GM18511 (cell line): Measurements from ENCODE around the gene DNER.
"Not testable (repeated sequence)": the region's sequence is repeated elsewhere in the genome, so short reads cannot be mapped to it uniquely, and the experiment has no call there.

Source experiments
- ATAC-seq: cut with Tn5 transposase; IDR thresholded peaks from one replicate; pipeline ENCODE4 v1.9.1; 2021; ENCODE audit warnings: mild to moderate bottlenecking, moderate library complexity; ENCODE audit not compliant: unreplicated experiment

Gene DNER

GRCh38 chr2:229714080-229714735 lies at the start of gene DNER:
Gene DNER (minus strand): TSS chr2:229714555. CDS start chr2:229714423, 132 bp downstream.
- ATAC-seq = peak; percentile 81

- ATAC-seq = no peak
Observed at GRCh38 chr2:229761663-229762062, 47.3 kb upstream of the DNER start.

- not testable (repeated sequence) for ATAC-seq
Observed at GRCh38 chr2:229757462-229757861, 43.1 kb upstream of the DNER start.

- no peak for ATAC-seq
Observed at GRCh38 chr2:229752970-229753729, 38.8 kb upstream of the DNER start.

DNA sequence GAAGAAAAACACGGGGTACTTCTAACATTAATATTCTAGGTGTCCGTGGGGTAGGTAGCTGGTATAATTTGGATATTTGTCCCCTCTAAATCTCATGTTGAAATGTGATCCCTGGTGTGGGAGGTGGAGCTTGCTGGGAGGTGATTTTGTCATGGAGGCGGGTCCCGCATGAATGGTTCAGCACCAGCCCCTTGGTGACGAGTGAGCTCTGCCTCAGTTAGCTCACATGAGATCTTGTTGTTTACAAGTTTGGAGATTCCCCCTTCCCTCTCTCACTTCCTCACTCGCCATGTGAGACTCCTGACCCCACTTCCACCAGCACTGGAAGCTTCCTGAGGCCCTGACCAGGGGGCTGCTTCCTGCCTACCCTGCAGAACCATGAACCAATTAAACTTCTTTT lies 35.4 kb upstream of the DNER start:
- no peak for ATAC-seq

DNA sequence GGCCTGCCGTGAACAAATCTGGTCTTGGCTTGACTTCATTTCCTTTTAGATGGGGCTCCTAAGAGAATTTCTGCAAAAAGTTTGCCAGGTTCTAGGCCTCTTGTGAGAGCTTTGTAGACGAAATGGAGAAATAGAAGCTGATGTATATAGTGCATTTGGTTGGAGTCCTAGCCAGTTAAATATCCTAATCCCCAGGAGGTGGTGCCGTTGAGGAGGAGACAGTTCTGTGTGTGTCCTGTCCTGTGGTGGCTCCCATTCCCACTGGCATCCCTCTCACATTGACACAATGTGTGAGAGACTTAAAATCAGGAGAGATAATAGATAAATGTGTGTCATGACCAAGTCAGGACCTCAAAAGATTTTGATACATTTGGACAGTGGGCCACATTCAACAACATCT lies 34.6 kb upstream of the DNER start:
- ATAC-seq = no peak

- ATAC-seq = not testable (repeated sequence)
Observed at GRCh38 chr2:229742691-229743090, 28.3 kb upstream of the DNER start.

GRCh38 chr2:229740279-229740678 lies 25.9 kb upstream of the DNER start:
- ATAC-seq = no peak

- no peak for ATAC-seq
Observed at GRCh38 chr2:229738024-229738625, 23.8 kb upstream of the DNER start.

DNA sequence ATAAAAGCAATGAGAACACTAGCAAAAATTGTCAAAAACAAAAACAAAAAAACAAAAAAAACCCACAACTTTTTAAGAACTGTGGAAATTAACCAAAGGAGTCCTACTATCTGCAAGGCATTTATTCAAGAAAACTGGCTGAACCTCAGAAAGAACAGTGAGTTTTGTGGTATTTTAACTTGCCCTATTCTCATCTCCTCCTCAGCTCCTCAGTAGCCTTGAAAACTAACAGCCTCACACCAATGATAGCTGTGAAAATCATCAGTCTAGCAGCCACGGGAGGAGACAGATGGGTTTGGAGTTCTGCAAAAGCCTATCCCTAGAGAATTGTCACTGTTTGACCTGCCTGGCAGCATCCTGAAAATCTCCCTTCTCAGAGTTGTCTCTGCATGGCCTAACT lies 20.1 kb upstream of the DNER start:
- no peak for ATAC-seq

- no peak for ATAC-seq
Observed at GRCh38 chr2:229733611-229734245, 19.4 kb upstream of the DNER start.

DNA sequence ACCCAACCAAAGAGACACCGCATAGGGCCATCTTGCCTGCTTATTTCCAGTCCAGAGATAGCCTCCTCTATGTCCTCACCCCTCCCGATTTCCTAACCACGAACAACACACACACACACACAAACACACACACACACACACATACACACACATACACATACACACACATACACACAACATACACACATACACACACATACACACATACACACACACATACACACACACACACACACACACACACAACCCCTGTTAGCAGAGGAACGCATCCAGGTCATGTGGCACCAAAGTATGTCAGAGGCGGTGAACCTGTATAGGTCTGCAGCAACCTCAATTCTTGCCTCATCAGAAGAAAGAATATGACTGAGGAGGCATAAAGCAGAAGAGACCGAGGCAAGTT lies 18.5 kb upstream of the DNER start:
- ATAC-seq = no peak

DNA sequence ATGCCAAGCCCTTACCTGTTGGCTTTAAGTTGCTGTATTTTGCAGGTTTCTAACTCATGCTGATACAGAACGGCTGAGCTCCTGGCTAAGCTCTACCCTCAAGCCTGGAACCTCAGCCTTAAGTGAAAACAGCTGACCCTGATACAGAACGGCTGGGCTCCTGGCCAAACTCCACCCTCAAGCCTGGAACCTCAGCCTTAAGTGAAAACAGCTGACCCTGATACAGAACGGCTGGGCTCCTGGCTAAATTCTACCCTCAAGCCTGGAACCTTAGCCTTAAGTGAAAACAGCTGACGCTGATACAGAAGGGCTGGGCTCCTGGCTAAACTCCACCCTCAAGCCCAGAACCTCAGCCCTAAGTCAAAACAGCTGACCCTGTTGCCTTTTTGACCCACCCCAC lies 17.6 kb upstream of the DNER start:
- no peak for ATAC-seq

DNA sequence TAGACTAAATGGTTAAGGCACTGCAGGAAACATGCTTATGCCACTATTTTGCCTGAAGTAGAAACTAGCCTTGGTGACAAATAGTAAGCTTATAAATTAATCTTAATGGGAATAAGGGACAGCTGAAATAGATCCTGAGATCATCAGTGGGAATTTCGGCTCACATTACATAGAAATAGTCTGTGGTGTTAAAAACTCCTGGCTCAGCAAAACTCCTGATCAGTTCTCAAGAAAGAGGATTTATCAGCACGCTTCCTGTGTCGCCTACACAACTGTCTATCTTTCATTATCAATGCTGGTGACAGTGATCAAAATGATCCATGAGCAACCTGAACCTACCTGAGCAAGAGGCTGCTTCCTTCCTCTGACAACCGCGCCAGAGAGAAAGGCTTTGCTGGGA lies 17.0 kb upstream of the DNER start:
- no peak for ATAC-seq

DNA sequence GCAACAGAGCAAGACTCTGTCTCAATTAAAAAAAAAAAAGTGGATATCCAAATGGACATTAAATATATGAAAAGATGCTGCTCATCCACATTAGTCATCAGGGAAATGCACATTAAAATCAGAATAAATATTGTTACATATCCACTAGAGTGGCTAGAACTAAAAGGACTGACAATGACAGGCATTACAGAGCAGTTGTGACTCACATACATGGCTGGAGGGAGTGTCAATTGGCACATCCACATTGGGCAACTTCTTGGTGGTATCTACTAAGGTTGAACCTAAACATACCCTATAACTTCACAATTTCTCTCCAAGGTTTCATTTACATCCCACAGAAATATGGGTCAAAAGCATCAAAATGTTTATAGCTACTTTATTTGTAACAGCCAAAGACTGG lies 14.0 kb upstream of the DNER start:
- ATAC-seq = no peak

DNA sequence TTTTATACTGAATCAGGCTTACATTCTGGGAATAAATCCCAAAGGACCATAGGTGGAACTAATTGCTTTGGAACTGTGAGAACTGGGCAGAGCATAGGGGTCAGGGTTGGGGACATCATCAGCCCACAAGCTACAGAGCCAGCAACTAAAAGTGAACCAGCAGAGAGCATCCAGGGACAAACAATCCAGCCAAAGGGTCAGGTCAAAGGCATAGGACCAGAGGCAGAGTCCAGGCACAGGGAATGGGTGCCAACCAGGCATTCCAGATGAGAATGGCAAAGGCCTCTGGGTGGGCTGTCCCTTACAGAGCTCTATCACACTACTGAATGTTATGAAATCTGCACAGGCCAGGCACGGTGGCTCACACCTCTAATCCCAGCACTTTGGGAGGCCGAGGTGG lies 12.3 kb upstream of the DNER start:
- no peak for ATAC-seq

DNA sequence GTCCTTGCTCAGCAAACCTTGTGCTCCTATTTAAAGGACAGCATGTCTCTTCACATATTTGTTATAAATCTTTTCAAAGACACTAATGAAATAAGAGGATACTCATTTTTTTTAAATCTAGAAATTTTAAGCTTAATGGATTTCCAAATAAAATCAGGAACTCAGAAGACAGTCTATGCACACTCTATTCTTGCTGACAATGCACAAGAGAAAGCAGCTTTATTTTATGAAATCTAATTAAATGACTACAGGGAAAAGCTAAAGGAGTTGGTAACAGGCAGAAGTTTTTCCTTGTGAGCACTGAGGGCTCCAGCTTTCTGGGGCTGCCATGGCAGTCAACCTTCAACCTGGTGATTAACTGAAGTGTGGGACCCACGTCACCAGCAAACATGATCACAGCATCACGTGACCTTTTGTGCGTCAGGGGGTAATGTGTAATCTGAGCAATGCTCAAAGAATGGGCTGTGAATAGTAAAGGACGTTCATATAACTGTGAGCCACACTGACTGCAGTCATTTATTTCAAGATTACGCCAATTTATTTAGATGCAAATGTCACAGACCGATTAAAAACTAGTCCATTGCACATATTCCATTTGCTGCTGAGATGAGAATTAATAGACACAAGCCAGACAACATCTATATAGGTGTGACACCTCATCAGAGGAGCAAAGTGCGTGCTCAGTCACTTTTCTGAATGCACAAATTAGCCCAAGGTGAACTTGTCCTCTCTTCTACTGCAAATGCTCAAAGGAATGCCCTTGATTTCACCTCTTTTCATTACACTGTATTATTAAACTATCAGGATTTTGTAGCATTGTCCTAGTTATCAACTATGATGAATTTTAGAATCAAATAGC lies 11.6 kb upstream of the DNER start:
- no peak for ATAC-seq

- ATAC-seq = not testable (repeated sequence)
Observed at GRCh38 chr2:229723192-229723591, 8.8 kb upstream of the DNER start.

DNA sequence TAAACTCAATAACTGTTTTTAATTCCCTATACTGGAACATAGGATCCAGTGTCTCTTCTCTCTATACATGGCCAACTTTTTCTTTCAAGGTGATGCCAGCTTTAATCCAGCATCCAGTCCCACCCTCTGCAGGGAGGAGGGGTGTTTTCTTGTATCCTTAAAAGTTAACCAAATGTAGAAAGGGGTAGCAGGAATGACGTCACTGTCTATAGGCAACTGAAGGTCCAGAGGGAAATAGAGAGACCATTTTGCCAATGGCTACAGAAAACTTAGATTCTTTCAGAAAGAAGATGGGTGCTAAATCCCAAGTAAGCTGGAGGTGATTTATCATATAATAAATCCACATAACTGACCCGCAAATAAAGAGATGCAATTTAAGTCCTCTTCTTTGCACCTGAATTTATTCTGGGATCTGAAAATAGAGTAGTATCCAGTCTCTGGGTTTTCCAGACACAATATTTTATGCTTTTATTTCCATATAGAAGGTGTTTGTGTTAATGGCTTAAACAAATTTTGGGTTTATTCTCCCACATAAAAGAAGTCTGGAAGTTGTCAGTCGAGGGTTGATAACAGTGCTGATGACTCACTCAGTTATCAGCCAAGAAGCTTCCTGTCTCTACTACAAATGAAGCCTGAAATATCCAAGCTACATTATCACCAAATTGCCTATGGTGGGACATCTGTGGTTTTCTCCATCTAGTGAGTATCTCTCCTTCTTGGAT lies 5.7 kb upstream of the DNER start:
- ATAC-seq = no peak

DNA sequence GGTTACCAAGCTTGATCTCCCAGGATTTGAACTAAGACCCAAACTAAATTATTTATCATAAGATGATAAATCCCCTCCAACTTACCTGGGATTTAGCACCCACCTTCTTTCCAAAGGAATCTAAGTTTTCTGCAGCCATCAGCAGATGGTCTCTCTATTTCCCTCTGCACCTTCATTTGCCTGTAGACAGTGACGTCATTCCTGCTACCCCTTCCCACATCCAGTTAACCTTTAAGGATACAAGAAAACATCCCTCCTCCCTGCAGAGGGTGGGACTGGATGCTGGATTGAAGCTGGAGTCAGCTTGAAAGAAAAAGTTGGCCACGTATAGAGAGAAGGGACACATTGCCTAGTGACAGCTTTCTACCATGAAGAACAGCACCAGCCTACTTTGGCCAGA lies 3.7 kb upstream of the DNER start:
- ATAC-seq = no peak
